Omental fat pad (tissue), 4 donors: ENCODE measurements around the gene WBP2. TPM values are rescaled to one million over a fixed set of nuclear protein-coding genes. Genes with fewer than 3 reads are reported as not detected.
"Not testable (repeated sequence)": the region's sequence is repeated elsewhere in the genome, so short reads cannot be mapped to it uniquely, and the experiment has no call there.

Source experiments
- ATAC-seq: fragments of 150-250 bp; one replicate; pipeline ENCODE4 v1.9.1; 2016; ENCODE audit warnings: mild to moderate bottlenecking, moderate library complexity; ENCODE audit not compliant: low FRiP score
- DNase-seq: peaks from one replicate; pipeline ENCODE4 v3.0.0-alpha.2; 2019; ENCODE audit warnings: low spot score
- total RNA-seq, 4 donors: library from RNA; depleted of rRNA; stranded (reverse); fragments of >200 nt; gene quantifications; one replicate each; pipeline ENCODE4 v1.1.0, GENCODE V29; 2016
- TF ChIP-seq, protein P1 (sequence below), 3 donors: fragments of 450-650 bp; IDR thresholded peaks; one replicate each; pipeline ENCODE4 v1.5.1; 2016 to 2017; ENCODE audit warnings: antibody characterized with exemption in 3 of 3, mild to moderate bottlenecking in 3 of 3, moderate library complexity in 2 of 3

Gene WBP2
- total RNA-seq, 4 donors from 2014 or later, result 43.1 to 72.3 (median 50.2) TPM

GRCh38 chr17:75872434-75873351 is 17.6 kb upstream of the WBP2 start:
- TF ChIP-seq, protein P1, sequence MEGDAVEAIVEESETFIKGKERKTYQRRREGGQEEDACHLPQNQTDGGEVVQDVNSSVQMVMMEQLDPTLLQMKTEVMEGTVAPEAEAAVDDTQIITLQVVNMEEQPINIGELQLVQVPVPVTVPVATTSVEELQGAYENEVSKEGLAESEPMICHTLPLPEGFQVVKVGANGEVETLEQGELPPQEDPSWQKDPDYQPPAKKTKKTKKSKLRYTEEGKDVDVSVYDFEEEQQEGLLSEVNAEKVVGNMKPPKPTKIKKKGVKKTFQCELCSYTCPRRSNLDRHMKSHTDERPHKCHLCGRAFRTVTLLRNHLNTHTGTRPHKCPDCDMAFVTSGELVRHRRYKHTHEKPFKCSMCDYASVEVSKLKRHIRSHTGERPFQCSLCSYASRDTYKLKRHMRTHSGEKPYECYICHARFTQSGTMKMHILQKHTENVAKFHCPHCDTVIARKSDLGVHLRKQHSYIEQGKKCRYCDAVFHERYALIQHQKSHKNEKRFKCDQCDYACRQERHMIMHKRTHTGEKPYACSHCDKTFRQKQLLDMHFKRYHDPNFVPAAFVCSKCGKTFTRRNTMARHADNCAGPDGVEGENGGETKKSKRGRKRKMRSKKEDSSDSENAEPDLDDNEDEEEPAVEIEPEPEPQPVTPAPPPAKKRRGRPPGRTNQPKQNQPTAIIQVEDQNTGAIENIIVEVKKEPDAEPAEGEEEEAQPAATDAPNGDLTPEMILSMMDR (IDR thresholded peaks at IDR 0.05), result no peak
- DNase-seq, result no peak
- peak; percentile 5 for ATAC-seq

GRCh38 chr17:75870228-75870627 is 15.1 kb upstream of the WBP2 start:
- DNase-seq, ATAC-seq: not testable (repeated sequence)

GRCh38 chr17:75869282-75870141 is 14.4 kb upstream of the WBP2 start:
- DNase-seq (no peak), ATAC-seq (peak; percentile 50)
- TF ChIP-seq, protein P1 (IDR thresholded peaks at IDR 0.05), result no peak

DNA sequence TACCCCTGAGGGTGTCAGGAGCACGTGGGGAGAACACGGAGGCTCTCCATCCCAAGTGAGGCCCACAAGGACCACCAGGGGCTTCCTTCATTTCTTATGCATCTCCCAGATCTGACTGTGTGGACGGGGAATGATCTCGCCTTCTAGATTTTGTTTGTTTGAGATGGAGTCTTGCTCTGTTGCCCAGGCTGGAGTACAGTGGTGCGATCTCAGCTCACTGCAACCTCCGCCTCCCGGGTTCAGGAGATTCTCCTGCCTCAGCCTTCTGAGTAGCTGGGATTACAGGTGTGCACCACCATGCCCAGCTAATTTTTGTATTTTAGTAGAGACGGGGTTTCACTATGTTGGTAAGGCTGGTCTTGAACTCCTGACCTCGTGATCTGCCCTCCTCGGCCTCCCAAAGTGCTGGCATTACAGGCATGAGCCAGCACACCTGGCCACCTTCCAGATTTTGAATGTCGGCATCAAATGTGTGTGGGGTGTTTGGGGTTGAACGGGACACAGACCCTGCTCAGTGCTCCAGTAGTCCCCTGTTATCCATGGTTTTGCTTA is 13.7 kb upstream of the WBP2 start:
- ATAC-seq, DNase-seq: not testable (repeated sequence)

DNA sequence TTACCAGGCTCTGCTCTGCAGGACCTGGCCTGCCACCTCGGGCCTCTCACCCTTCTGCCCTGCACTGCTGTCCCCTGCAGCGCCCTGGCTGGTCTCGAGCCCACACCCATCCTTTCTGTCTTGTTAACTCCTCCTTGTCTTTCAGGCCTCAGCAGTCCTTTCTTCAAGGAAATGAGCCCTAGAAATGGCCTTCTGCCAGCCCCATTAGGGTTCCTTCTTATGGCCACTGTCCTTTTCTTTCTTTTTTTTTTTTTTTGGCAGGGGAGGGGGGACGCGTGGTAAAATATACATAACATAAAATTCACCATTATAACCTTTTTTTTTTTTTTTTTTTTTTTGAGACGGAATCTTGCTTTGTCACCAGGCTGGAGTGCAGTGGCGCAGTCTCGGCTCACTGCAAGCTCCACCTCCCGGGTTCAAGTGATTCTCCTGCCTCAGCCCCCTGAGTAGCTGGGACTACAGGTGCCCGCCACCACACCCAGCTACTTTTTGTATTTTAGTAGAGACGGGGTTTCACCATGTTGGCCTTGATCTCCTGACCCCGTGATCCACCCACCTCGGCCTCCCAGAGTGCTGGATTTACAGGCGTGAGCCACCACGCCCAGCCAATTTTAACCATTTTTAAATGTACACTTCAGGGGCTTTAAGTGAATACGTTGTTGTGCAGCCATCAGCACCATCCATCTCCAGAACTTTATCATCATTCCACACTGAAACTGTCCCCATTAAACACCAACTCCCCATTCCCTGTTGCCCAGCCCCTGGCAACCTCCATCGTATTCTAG is 10.5 kb upstream of the WBP2 start:
- ATAC-seq, DNase-seq: not testable (repeated sequence)

GRCh38 chr17:75864887-75865286 is 9.8 kb upstream of the WBP2 start:
- not testable (repeated sequence) for ATAC-seq

GRCh38 chr17:75864448-75864871 is 9.3 kb upstream of the WBP2 start:
- no peak for ATAC-seq

More at GRCh38 chr17:75864887-75865286, 9.8 kb upstream of the WBP2 start:
- not testable (repeated sequence) for DNase-seq

GRCh38 chr17:75861927-75862317 is 6.8 kb upstream of the WBP2 start:
- TF ChIP-seq, protein P1 (IDR thresholded peaks at IDR 0.05), result no peak
- no peak for DNase-seq
- no peak for ATAC-seq

More at GRCh38 chr17:75864448-75864871, 9.3 kb upstream of the WBP2 start:
- TF ChIP-seq, protein P1 (IDR thresholded peaks at IDR 0.05), result no peak
- no peak for DNase-seq

DNA sequence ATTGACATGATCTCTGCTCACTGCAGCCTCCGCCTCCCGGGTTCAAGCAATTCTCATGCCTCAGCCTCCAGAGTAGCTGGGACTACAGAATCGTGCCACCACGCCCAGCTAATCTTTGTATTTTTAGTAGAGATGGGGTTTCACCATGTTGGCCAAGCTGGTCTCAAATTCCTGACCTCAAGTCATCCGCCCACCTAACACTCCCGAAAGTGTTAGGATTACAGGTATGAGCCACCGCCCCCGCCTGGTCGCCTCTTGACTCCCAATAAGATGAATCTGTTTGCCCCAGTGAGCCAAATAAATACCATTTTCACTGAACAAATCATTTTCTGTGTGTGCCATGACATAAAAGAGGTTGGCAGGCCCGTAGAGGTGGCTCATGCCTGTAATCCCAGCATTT is 4.2 kb upstream of the WBP2 start:
- DNase-seq, ATAC-seq: not testable (repeated sequence)
